Heart left ventricle (tissue), 16 donors: ENCODE results near the gene HK3. TPM values are rescaled to one million over a fixed set of nuclear protein-coding genes. Genes with fewer than 3 reads are reported as not detected.

ENCODE experiments used
- ATAC-seq, 4 donors: fragments of 200-7000 bp; cut with Tn5 transposase; one replicate each; pipeline ENCODE4 v1.9.1; 2020 to 2022; ENCODE audit warnings: moderate library complexity in 4 of 4, mild to moderate bottlenecking in 3 of 4, moderate number of reproducible peaks in 1 of 4
- DNase-seq, 5 donors: peaks; one replicate each; pipeline ENCODE4 v3.0.0-alpha.2; 2020
- H3K27ac ChIP-seq, 12 donors: fragments of 200-600 bp; sonication (generic) in 4 of 12; one replicate each; pipeline versions ENCODE4 v1.5.0 to v1.8.0; 2016 to 2022; ENCODE audit warnings: mild to moderate bottlenecking in 2 of 12
- H3K27me3 ChIP-seq, 9 donors: fragments of 200-600 bp; sonication (generic) in 2 of 9; one replicate each; pipeline versions ENCODE4 v1.5.1 to v1.8.0; 2016 to 2022; ENCODE audit warnings: mild to moderate bottlenecking in 3 of 9
- H3K36me3 ChIP-seq, 9 donors: fragments of 200-600 bp; sonication (generic) in 2 of 9; one replicate each; pipeline versions ENCODE4 v1.5.0 to v1.8.0; 2018 to 2022; ENCODE audit warnings: mild to moderate bottlenecking in 2 of 9
- H3K4me1 ChIP-seq, 12 donors: fragments of 200-600 bp; sonication (generic) in 4 of 12; one replicate each; pipeline versions ENCODE4 v1.5.0 to v1.8.0; 2016 to 2022; ENCODE audit warnings: mild to moderate bottlenecking in 3 of 12
- H3K4me3 ChIP-seq, 12 donors: fragments of 200-600 bp; sonication (generic) in 4 of 12; one replicate each; pipeline versions ENCODE4 v1.5.0 to v1.8.0; 2017 to 2022; ENCODE audit warnings: mild to moderate bottlenecking in 9 of 12, moderate library complexity in 4 of 12
- H3K9me3 ChIP-seq, 12 donors: fragments of 200-600 bp; sonication (generic) in 4 of 12; one replicate each; pipeline versions ENCODE4 v1.5.0 to v1.8.0; 2016 to 2022; ENCODE audit warnings: mild to moderate bottlenecking in 1 of 12
- CTCF ChIP-seq, 12 donors: fragments of 200-600 bp; sonication (generic) in 4 of 12; IDR thresholded peaks; one replicate each; pipeline versions ENCODE4 v1.5.0 to v1.8.0; 2018 to 2022; ENCODE audit warnings: antibody characterized with exemption in 12 of 12, mild to moderate bottlenecking in 5 of 12
- POLR2A ChIP-seq, 2 donors: fragments of 450-650 bp; IDR thresholded peaks; one replicate each; pipeline ENCODE4 v1.6.1; 2017; ENCODE audit warnings: antibody characterized with exemption in 2 of 2, mild to moderate bottlenecking in 2 of 2, moderate library complexity in 2 of 2
- WGBS, 4 donors: extraction: QIAGEN DNeasy Blood & Tissue Kit in 2 of 4; methylation state at CpG; one replicate each; pipeline versions ENCODE4 v1.1.5 to v1.1.7; 2013 to 2018; 5-methylcytosine and 5-hydroxymethylcytosine counted together
- intact Hi-C, 10 donors: fragments of 100-400 bp; cut with DNase I; formaldehyde crosslinking; loops; one replicate each; pipeline versions ENCODE4 v1.11.1 to v1.14.2; 2022
- polyA plus RNA-seq, 2 donors: library from polyadenylated mRNA; stranded (reverse); fragments of 200-250 nt; gene quantifications; one replicate each; pipeline ENCODE4 v1.2.3, GENCODE V29; 2013
- total RNA-seq, 9 donors: library from RNA; depleted of rRNA in 2 of 9; stranded (reverse); fragments of >200 nt in 2 of 9; fragmentation: NEBNext Ultra II Directional in 3 of 9; extraction: Animal tissue kit (Norgen Biotek cat#: 25700) in 3 of 9; gene quantifications; one replicate each; pipeline versions ENCODE4 v1.1.0 to v1.2.4, GENCODE V29; 2016 to 2023
- donor health status: ischemic (EF 13 %, LVEDD 7.1; RV severe dilation, severe dysfunction).
- donor health status: healthy with polysubstance abuse.
- donor health status: DM: no; HTN: yes; CAD: no.
- donor health status: DM: no; HTN: no; CAD: no.
- donor health status: ischemic (EF 25% LVEDD 6.9; RV normal size, moderate dysfunction).
- donor health status: ischemic (EF 25% LVEDD 5.7; RV mildly dilated, moderate dysfunction).
- donor health status: healthy.
- donor health status: DM: yes; HTN: yes; CAD: no.
- donor health status: ischemic (EF 35%, LVEDD 5.7; RV mildly dilated, moderate dysfunction).
- donor health status: nonischemic (EF 11% LVEDD 7.7; RV severe dilation, severe dysfunction).
- donor health status: DM: yes; HTN: yes; CAD: no.
- donor health status: PGD.
- donor health status: ischemic (EF 29% LVEDD 5.4; RV normal size, mild dysfunction).
- donor health status: nonischemic (EF 23%, LVEDD 6.1; RV moderate dilation, normal function).

Gene HK3
- total and polyA plus RNA-seq, 11 donors, result 0.46 to 44.0 (median 2.5) TPM

- TF ChIP-seq POLR2A (IDR thresholded peaks at IDR 0.05) (no peak), CTCF (IDR thresholded peaks at IDR 0.05) (no peak)
Measured at GRCh38 chr5:176921714-176922113, 22.6 kb upstream of the HK3 start.

GRCh38 chr5:176918613-176919012 lies 19.5 kb upstream of the HK3 start:
- Histone ChIP-seq H3K9me3 (no peaks in the 10 kb centered on the region), H3K27me3 (no peaks in the 10 kb centered on the region), H3K4me1 (no peaks in the 10 kb centered on the region), H3K4me3 (no peak overlapping the region), H3K36me3 (peaks cover 0 to 37% (median 14%) of the 10 kb centered on the region in 9 donors), H3K27ac (no peak overlapping the region)
- ATAC-seq (no peak), DNase-seq (no peak)
- intact Hi-C loops, result no loop called here
- WGBS, 4 donors, result 89 to 94% (median 91%) methylated on average over 6 of the region's 6 CpGs
- no peak for TF ChIP-seq CTCF (IDR thresholded peaks at IDR 0.05)
- no peak for TF ChIP-seq POLR2A (IDR thresholded peaks at IDR 0.05)

More at GRCh38 chr5:176921714-176922113, 22.6 kb upstream of the HK3 start:
- Histone ChIP-seq H3K27ac (no peak overlapping the region), H3K36me3 (peaks cover 0 to 30% (median 18%) of the 10 kb centered on the region in 9 donors), H3K27me3 (no peaks in the 10 kb centered on the region), H3K4me1 (no peaks in the 10 kb centered on the region), H3K9me3 (no peaks in the 10 kb centered on the region), H3K4me3 (no peak overlapping the region)
- intact Hi-C loops, result no loop called here
- no peak for ATAC-seq
- WGBS, 4 donors, result 88 to 94% (median 90%) methylated on average over 3 of the region's 3 CpGs
- no peak for DNase-seq

GRCh38 chr5:176916337-176916736 lies 17.2 kb upstream of the HK3 start:
- no peak overlapping the region for H3K4me3 ChIP-seq
- no peaks in the 10 kb centered on the region for H3K4me1 ChIP-seq
- ATAC-seq (no peak), DNase-seq (no peak)
- intact Hi-C loops, result no loop called here
- TF ChIP-seq CTCF (IDR thresholded peaks at IDR 0.05) (no peak), POLR2A (IDR thresholded peaks at IDR 0.05) (no peak)
- H3K27me3 ChIP-seq, result no peaks in the 10 kb centered on the region
- H3K36me3 ChIP-seq, result peaks cover 0 to 40% (median 18%) of the 10 kb centered on the region in 9 donors
- no peaks in the 10 kb centered on the region for H3K9me3 ChIP-seq
- H3K27ac ChIP-seq, result no peak overlapping the region

- no peak for TF ChIP-seq POLR2A (IDR thresholded peaks at IDR 0.05)
- TF ChIP-seq CTCF (IDR thresholded peaks at IDR 0.05), result no peak
- WGBS, 4 donors, result 68 to 96% (median 83%) methylated on average over 2 of the region's 2 CpGs
- no peak for ATAC-seq
- H3K9me3 ChIP-seq, result no peaks in the 10 kb centered on the region
- no peaks in the 10 kb centered on the region for H3K27me3 ChIP-seq
- no peak overlapping the region for H3K27ac ChIP-seq
- no peak overlapping the region for H3K4me3 ChIP-seq
- peaks cover 0 to 44% (median 22%) of the 10 kb centered on the region in 9 donors for H3K36me3 ChIP-seq
- no peaks in the 10 kb centered on the region for H3K4me1 ChIP-seq
- intact Hi-C loops, result no loop called here
- no peak for DNase-seq
Measured at GRCh38 chr5:176915906-176916305, 16.8 kb upstream of the HK3 start.
